ENCODE results near the gene CFAP410.
A peak's percentile ranks its signal among the peaks of the same experiment; 100 is the strongest.

The CFAP410 gene

GRCh38 chr21:44338971-44339910 lies at the start of gene CFAP410:
Gene CFAP410, minus strand, starts transcription at chr21:44339390. Its CDS starts 196 bp downstream, at chr21:44339194.
- peak; percentile 89 to 91 for DNase-seq (ENCODE audit: low read depth in 2 of 2)

GRCh38 chr21:44384968-44385367 lies 45.8 kb upstream of the CFAP410 start:
- DNase-seq (ENCODE audit: low read depth in 2 of 2), result no peak

GRCh38 chr21:44383216-44383615 lies 44.0 kb upstream of the CFAP410 start:
- DNase-seq (ENCODE audit: low read depth in 2 of 2), result no peak

- no peak for DNase-seq (ENCODE audit: low read depth in 2 of 2)
Measured at GRCh38 chr21:44382536-44382935, 43.3 kb upstream of the CFAP410 start.

GRCh38 chr21:44381874-44382273 lies 42.7 kb upstream of the CFAP410 start:
- no peak for DNase-seq (ENCODE audit: low read depth in 2 of 2)

- DNase-seq (ENCODE audit: low read depth in 2 of 2), result no peak
Measured at GRCh38 chr21:44380876-44381275, 41.7 kb upstream of the CFAP410 start.

GRCh38 chr21:44379991-44380865 lies 41.0 kb upstream of the CFAP410 start:
- no peak for DNase-seq (ENCODE audit: low read depth in 2 of 2)

- no peak for DNase-seq (ENCODE audit: low read depth in 2 of 2)
Measured at GRCh38 chr21:44379515-44379848, 40.3 kb upstream of the CFAP410 start.

GRCh38 chr21:44378646-44379514 lies 39.7 kb upstream of the CFAP410 start:
- DNase-seq (ENCODE audit: low read depth in 2 of 2), result no peak

- DNase-seq (ENCODE audit: low read depth in 2 of 2), result no peak
Measured at GRCh38 chr21:44377922-44378645, 38.9 kb upstream of the CFAP410 start.

- DNase-seq (ENCODE audit: low read depth in 2 of 2), result no peak
Measured at GRCh38 chr21:44377201-44377921, 38.2 kb upstream of the CFAP410 start.

- DNase-seq (ENCODE audit: low read depth in 2 of 2), result no peak
Measured at GRCh38 chr21:44376606-44377005, 37.4 kb upstream of the CFAP410 start.

- DNase-seq (ENCODE audit: low read depth in 2 of 2), result no peak
Measured at GRCh38 chr21:44375761-44376241, 36.6 kb upstream of the CFAP410 start.

GRCh38 chr21:44375281-44375651 lies 36.1 kb upstream of the CFAP410 start:
- DNase-seq (ENCODE audit: low read depth in 2 of 2), result no peak

- no peak for DNase-seq (ENCODE audit: low read depth in 2 of 2)
Measured at GRCh38 chr21:44374601-44375280, 35.6 kb upstream of the CFAP410 start.

GRCh38 chr21:44372616-44373015 lies 33.4 kb upstream of the CFAP410 start:
- no peak for DNase-seq (ENCODE audit: low read depth in 2 of 2)

- no peak for DNase-seq (ENCODE audit: low read depth in 2 of 2)
Measured at GRCh38 chr21:44371596-44371995, 32.4 kb upstream of the CFAP410 start.

- DNase-seq (ENCODE audit: low read depth in 2 of 2), result no peak
Measured at GRCh38 chr21:44370786-44371410, 31.7 kb upstream of the CFAP410 start.
